IMR-90 (cell line): ENCODE data around the gene DMD. TPM values are rescaled to one million over a fixed set of nuclear protein-coding genes. Genes with fewer than 3 reads are reported as not detected.

ENCODE experiments used
- ATAC-seq: fragments of 200-7000 bp; cut with Tn5 transposase; 2 replicates; pipeline ENCODE4 v1.9.1; 2020; ENCODE audit warnings: low read depth, mild to moderate bottlenecking, moderate library complexity
- BruUV-seq: library from RNA; stranded (reverse); fragments of 400-500 nt; replicated peaks from 2 replicates; lab custom pipeline; 2021; lab: Mats Ljungman, UMichigan
- CTCF ChIA-PET: fragments of 300-600 bp; formaldehyde crosslinking; extraction: SDS; loops from one replicate; lab custom pipeline; 2021; ENCODE audit warnings: antibody characterized with exemption; lab: Yijun Ruan, JAX
- POLR2A ChIA-PET: fragments of 300-600 bp; sonication (Branson Sonifier 250); formaldehyde crosslinking; loops from one replicate; lab custom pipeline; 2022; ENCODE audit warnings: antibody characterized with exemption; ENCODE audit not compliant: unreplicated experiment; lab: Charles Lee
- DNase-seq: peaks from one replicate; pipeline ENCODE4 v3.0.0; 2013
- H2AFZ ChIP-seq: replicated peaks from 2 replicates; pipeline ENCODE3; 2013; ENCODE audit warnings: low read length, mild to moderate bottlenecking; ENCODE audit not compliant: poor library complexity
- H2AK5ac ChIP-seq: 2 replicates; pipeline ENCODE4 v1.6.1; 2013; ENCODE audit warnings: low read depth, low read length, inconsistent platforms
- H2AK9ac ChIP-seq: replicated peaks from 2 replicates; pipeline ENCODE3; 2013; ENCODE audit warnings: mild to moderate bottlenecking, low read depth, low read length, moderate library complexity; ENCODE audit not compliant: poor library complexity
- H2BK120ac ChIP-seq: 2 replicates; pipeline ENCODE4 v1.6.1; 2013; ENCODE audit warnings: low read depth, low read length, inconsistent platforms
- H2BK15ac ChIP-seq: 3 replicates; pipeline ENCODE4 v1.6.1; 2013; ENCODE audit warnings: low read depth, low read length, inconsistent platforms
- H2BK20ac ChIP-seq: 2 replicates; pipeline ENCODE4 v1.6.1; 2013; ENCODE audit warnings: low read depth, mild to moderate bottlenecking, inconsistent platforms, low read length, moderate library complexity
- H2BK5ac ChIP-seq: 2 replicates; pipeline ENCODE4 v1.6.1; 2013; ENCODE audit warnings: mild to moderate bottlenecking, low read depth, low read length, inconsistent platforms; ENCODE audit not compliant: poor library complexity, severe bottlenecking
- H3K14ac ChIP-seq: replicated peaks from 2 replicates; pipeline ENCODE4 v1.6.1; 2013; ENCODE audit warnings: low read depth, low read length, inconsistent platforms
- H3K18ac ChIP-seq: 2 replicates; pipeline ENCODE4 v1.6.1; 2013; ENCODE audit warnings: low read depth, low read length, control low read depth
- H3K23ac ChIP-seq: 2 replicates; pipeline ENCODE4 v1.6.1; 2013; ENCODE audit warnings: low read depth, low read length, inconsistent platforms
- H3K27ac ChIP-seq: 2 replicates; pipeline ENCODE4 v1.5.1; 2013; ENCODE audit warnings: mild to moderate bottlenecking, control low read depth, low read length; ENCODE audit not compliant: insufficient read depth
- H3K27me3 ChIP-seq: 2 replicates; pipeline ENCODE4 v1.6.1; 2013; ENCODE audit warnings: low read length; ENCODE audit not compliant: control insufficient read depth, insufficient read depth
- H3K36me3 ChIP-seq: 2 replicates; pipeline ENCODE4 v1.6.1; 2013; ENCODE audit warnings: low read length, mixed read lengths; ENCODE audit not compliant: control insufficient read depth, insufficient read depth
- H3K4ac ChIP-seq: 2 replicates; pipeline ENCODE4 v1.6.1; 2013; ENCODE audit warnings: low read depth, low read length, inconsistent platforms
- H3K4me1 ChIP-seq: 2 replicates; pipeline ENCODE4 v1.6.1; 2013; ENCODE audit warnings: low read length, mixed read lengths; ENCODE audit not compliant: control insufficient read depth, insufficient read depth
- H3K4me2 ChIP-seq: 2 replicates; pipeline ENCODE4 v1.6.1; 2013; ENCODE audit warnings: low read depth, mild to moderate bottlenecking, control low read depth, low read length, moderate library complexity
- H3K4me3 ChIP-seq: 2 replicates; pipeline ENCODE4 v1.5.1; 2013; ENCODE audit warnings: low read depth, mild to moderate bottlenecking, control low read depth, low read length, moderate library complexity; ENCODE audit not compliant: insufficient read depth
- H3K56ac ChIP-seq: 2 replicates; pipeline ENCODE4 v1.6.1; 2013; ENCODE audit warnings: low read length, inconsistent platforms; ENCODE audit not compliant: insufficient read depth; ENCODE audit errors: extremely low read depth
- H3K79me1 ChIP-seq, 2 experiments: 2 replicates each; pipeline ENCODE4 v1.6.1; 2013; ENCODE audit warnings: low read length in 2 of 2, inconsistent platforms in 1 of 2, low read depth in 1 of 2
- H3K9ac ChIP-seq: 2 replicates; pipeline ENCODE4 v1.6.1; 2013; ENCODE audit warnings: low read depth, low read length, control low read depth
- H3K9me1 ChIP-seq: 2 replicates; pipeline ENCODE4 v1.6.1; 2013; ENCODE audit warnings: low read length, inconsistent platforms; ENCODE audit not compliant: insufficient read depth
- H3K9me3 ChIP-seq: 2 replicates; pipeline ENCODE4 v1.6.1; 2013; ENCODE audit warnings: low read length; ENCODE audit not compliant: control insufficient read depth, insufficient read depth
- H4K20me1 ChIP-seq: 2 replicates; pipeline ENCODE4 v1.6.1; 2013; ENCODE audit warnings: low read length, inconsistent platforms; ENCODE audit not compliant: insufficient read depth
- H4K5ac ChIP-seq: 2 replicates; pipeline ENCODE4 v1.6.1; 2013; ENCODE audit warnings: mild to moderate bottlenecking, low read depth, low read length, control low read depth
- H4K8ac ChIP-seq, 2 experiments: 2 replicates each; pipeline ENCODE4 v1.6.1; 2013; ENCODE audit warnings: low read depth in 2 of 2, low read length in 2 of 2, control low read depth in 1 of 2, inconsistent platforms in 1 of 2
- H4K91ac ChIP-seq: 2 replicates; pipeline ENCODE4 v1.6.1; 2013; ENCODE audit warnings: low read depth, low read length, inconsistent platforms; ENCODE audit not compliant: insufficient read depth
- BHLHE40 ChIP-seq: fragments of 150-350 bp; IDR thresholded peaks from 2 replicates; pipeline ENCODE4 v1.6.1; 2016; ENCODE audit warnings: mild to moderate bottlenecking, low read depth, low read length
- CHD1 ChIP-seq: IDR thresholded peaks from 2 replicates; pipeline ENCODE4 v1.6.1; 2012; ENCODE audit warnings: low read depth, low read length, improper control_type of control experiment
- CTCF ChIP-seq: conservative IDR thresholded peaks from 2 replicates; pipeline ENCODE4 v1.5.1; 2012; ENCODE audit warnings: mild to moderate bottlenecking, low read depth, low read length, improper control_type of control experiment
- ELK1 ChIP-seq: fragments of 150-350 bp; IDR thresholded peaks from 2 replicates; pipeline ENCODE4 v1.6.1; 2016; ENCODE audit warnings: low read depth, mild to moderate bottlenecking, low read length, moderate library complexity, borderline replicate concordance
- FOS ChIP-seq: fragments of 150-350 bp; IDR thresholded peaks from 2 replicates; pipeline ENCODE4 v1.6.1; 2016; ENCODE audit warnings: low read depth, low read length
- MAFK ChIP-seq: IDR thresholded peaks from 2 replicates; pipeline ENCODE4 v1.6.1; 2012; ENCODE audit warnings: low read depth, low read length, improper control_type of control experiment
- MAZ ChIP-seq: IDR thresholded peaks from 2 replicates; pipeline ENCODE4 v1.6.1; 2012; ENCODE audit warnings: low read depth, mild to moderate bottlenecking, low read length, improper control_type of control experiment, moderate library complexity, borderline replicate concordance
- MXI1 ChIP-seq: IDR thresholded peaks from 2 replicates; pipeline ENCODE4 v1.6.1; 2012; ENCODE audit warnings: low read depth, mild to moderate bottlenecking, low read length, moderate library complexity, borderline replicate concordance
- POLR2A ChIP-seq: IDR thresholded peaks from 2 replicates; pipeline ENCODE4 v1.6.1; 2012; ENCODE audit warnings: mild to moderate bottlenecking, low read depth, low read length
- RAD21 ChIP-seq: IDR thresholded peaks from 2 replicates; pipeline ENCODE4 v1.6.1; 2012; ENCODE audit warnings: low read length, improper control_type of control experiment
- RCOR1 ChIP-seq: IDR thresholded peaks from 2 replicates; pipeline ENCODE4 v1.6.1; 2012; ENCODE audit warnings: mild to moderate bottlenecking, low read length, improper control_type of control experiment; ENCODE audit not compliant: insufficient replicate concordance
- SMC3 ChIP-seq: fragments of 150-350 bp; IDR thresholded peaks from 2 replicates; pipeline ENCODE4 v1.6.1; 2016; ENCODE audit warnings: low read depth, mild to moderate bottlenecking, antibody characterized with exemption, low read length, moderate library complexity
- USF2 ChIP-seq: fragments of 150-350 bp; IDR thresholded peaks from 2 replicates; pipeline ENCODE4 v1.6.1; 2017; ENCODE audit warnings: mild to moderate bottlenecking, antibody characterized with exemption, low read length, low read depth
- WGBS, 2 experiments: methylation state at CpG; one replicate each; pipeline versions ENCODE4 v1.1.5 to v1.1.7; 2013; ENCODE audit warnings: missing lambda C conversion rate in 2 of 2; ENCODE audit not compliant: insufficient read length in 1 of 2; ENCODE audit errors: extremely low coverage in 2 of 2; 5-methylcytosine and 5-hydroxymethylcytosine counted together
- dilution Hi-C: fragments of 300-500 bp; cut with HindIII; formaldehyde crosslinking; loops from one replicate; pipeline ENCODE4 v1.14.3; 2018; ENCODE audit warnings: low sequenced_read_pairs; ENCODE audit not compliant: unreplicated experiment
- in situ Hi-C: fragments of 300-500 bp; cut with MboI; formaldehyde crosslinking; loops from 3 replicates; pipeline ENCODE4 v1.14.3; 2019; ENCODE audit warnings: low sequenced_read_pairs, inconsistent platforms, mixed read lengths
- intact Hi-C: fragments of 100-400 bp; cut with micrococcal nuclease; formaldehyde crosslinking; loops from 2 replicates; pipeline ENCODE4 v1.10.0; 2022
- polyA plus RNA-seq, 3 experiments: library from polyadenylated mRNA; depleted of rRNA; stranded (reverse); fragments of >200 nt; gene quantifications; 2 replicates each; pipeline ENCODE4 v1.2.3, GENCODE V29; 2012; ENCODE audit warnings: low replicate concordance in 1 of 3
- total RNA-seq: library from RNA; depleted of rRNA; stranded (reverse); fragments of >200 nt; gene quantifications from 2 replicates; pipeline ENCODE4 v1.2.3, GENCODE V29; 2012

DMD gene
- total and polyA plus RNA-seq, 2 of the 4 experiments (the other 2 are of a cell fraction), result 6.6 to 11.8 TPM

DNA sequence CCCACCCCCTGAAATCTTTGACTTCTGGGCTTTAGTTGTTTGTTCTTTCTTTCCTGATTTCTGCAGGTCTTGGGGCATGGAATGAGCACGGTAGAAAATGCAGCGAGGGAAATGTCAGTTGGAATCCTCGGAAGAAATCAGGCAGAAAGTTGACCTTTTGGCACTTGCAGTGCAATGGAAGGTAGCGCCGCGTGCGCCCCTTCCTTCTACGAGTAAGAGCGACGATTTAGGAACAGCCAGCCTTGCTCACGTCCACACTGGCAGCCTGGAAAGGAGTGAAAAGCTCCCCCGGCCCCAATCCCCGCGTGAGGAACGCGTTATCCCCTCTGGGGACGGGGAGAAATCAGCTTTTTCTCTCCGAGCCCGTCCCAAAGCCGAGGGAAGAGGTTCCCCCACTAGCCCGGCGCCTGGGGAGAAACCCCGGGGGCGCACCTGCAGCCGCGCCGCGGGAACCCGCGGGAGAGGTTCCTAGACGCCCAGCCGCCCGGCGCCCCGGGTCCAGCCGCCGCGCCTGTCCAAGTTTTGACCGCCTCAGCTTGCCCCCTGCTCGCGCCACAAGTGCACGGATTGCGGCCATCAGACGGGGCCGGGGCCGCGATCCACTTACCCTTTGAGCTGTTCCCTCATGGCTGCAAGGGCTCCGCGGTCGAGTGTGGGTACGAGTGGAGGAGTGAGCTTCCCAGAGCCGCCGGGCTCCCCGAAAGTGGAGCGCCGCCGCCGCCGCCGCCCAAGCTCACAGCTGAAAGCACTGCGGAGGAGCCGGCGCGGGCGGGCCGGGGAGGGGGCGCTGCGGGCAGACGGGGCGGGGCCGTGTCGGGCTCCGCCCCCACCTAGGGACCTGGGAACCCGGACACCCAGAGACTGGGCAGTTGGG lies 1944.9 kb downstream of the DMD start:
- H3K9me1 ChIP-seq, result no peaks in the 10 kb centered on the region
- intact Hi-C loops (loop anchor here (2.0 to 10.0 kb wide), 3 partner anchors 158 to 392 kb away; no protein-coding TSS in a partner anchor), in situ Hi-C loops (no loop called here), dilution Hi-C loops (no loop called here)
- H2AFZ ChIP-seq, result peak overlapping the region; percentile 90
- peaks cover 3% of the 10 kb centered on the region for H3K27me3 ChIP-seq
- WGBS, 2 experiments, result 33% methylated on average over 8 of the region's 74 CpGs; no CpG with 5 or more reads in 1 of the 2 experiments
- H3K23ac ChIP-seq, result peak overlapping the region; percentile 60; the same call in 1 of the 2 replicates
- no peak overlapping the region for H3K18ac ChIP-seq
- no peak overlapping the region for H2BK15ac ChIP-seq
- peak overlapping the region; percentile 63 for H3K4ac ChIP-seq
- no peak overlapping the region for H2BK20ac ChIP-seq
- peak overlapping the region; percentile 26 for H2BK5ac ChIP-seq
- ChIA-PET POLR2A (interaction anchor here (0.6 kb wide), 1 partner anchor 32 kb away, joined by 14 read pairs; no protein-coding TSS in a partner anchor), CTCF (interaction anchor here (0.8 to 1.3 kb wide), 2 partner anchors 228 to 242 kb away, joined by 3 read pairs; no protein-coding TSS in a partner anchor)
- H3K36me3 ChIP-seq, result no peaks in the 10 kb centered on the region
- no peaks in the 10 kb centered on the region for H3K4me1 ChIP-seq
- peak overlapping the region; percentile 79 for H2BK120ac ChIP-seq
- no peak overlapping the region for H2AK5ac ChIP-seq
- H3K4me2 ChIP-seq, result peak overlapping the region; percentile 59
- peak overlapping the region; percentile 76 for H3K9ac ChIP-seq
- H3K56ac ChIP-seq, result no peak overlapping the region
- TF ChIP-seq POLR2A (no peak), MAFK (no peak), MXI1 (no peak), CHD1 (no peak), RAD21 (no peak), ELK1 (no peak), RCOR1 (no peak), SMC3 (no peak), MAZ (no peak), FOS (no peak), USF2 (no peak), BHLHE40 (no peak), CTCF (no peak)
- ATAC-seq, result peak; percentile 94
- no peak overlapping the region for H3K14ac ChIP-seq
- no peaks in the 10 kb centered on the region for H3K9me3 ChIP-seq
- H4K91ac ChIP-seq, result no peak overlapping the region
- H3K27ac ChIP-seq, result peak overlapping the region; percentile 69; the same call in 1 of the 2 replicates
- H4K8ac ChIP-seq, result peak overlapping the region in 1 of 2 experiments; percentile 55; a peak in 1 of 4 replicates
- H3K4me3 ChIP-seq, result peak overlapping the region; percentile 99
- H3K79me1 ChIP-seq, result 0 out of 4 replicates have a peak, but pooled peaks cover 3 to 4% of the 10 kb centered on the region in 2 experiments
- no peaks in the 10 kb centered on the region for H4K20me1 ChIP-seq
- H2AK9ac ChIP-seq, result no peak overlapping the region
- DNase-seq, result no peak
- no peak overlapping the region for H4K5ac ChIP-seq
- BruUV-seq, result no TSS peak
